Keratinocyte (primary cell): ENCODE measurements around the gene DTD2. TPM values are rescaled to one million over a fixed set of nuclear protein-coding genes. Genes with fewer than 3 reads are reported as not detected.
"Not testable (repeated sequence)": the region's sequence is repeated elsewhere in the genome, so short reads cannot be mapped to it uniquely, and the experiment has no call there.

Experiments used
- DNase-seq: peaks from one replicate; pipeline ENCODE4 v3.0.0-alpha.2; 2011; ENCODE audit warnings: low read depth, missing footprints, low spot score
- FAIRE-seq: peaks from 2 replicates; lab custom pipeline; 2011; peaks lifted over from hg19 to GRCh38; lab: Jason Lieb, UNC
- H2AFZ ChIP-seq: 2 replicates; pipeline ENCODE4 v1.6.0; 2012; ENCODE audit warnings: low read length, control low read depth, inconsistent platforms; ENCODE audit not compliant: control insufficient read depth
- H3K27ac ChIP-seq: 2 replicates; pipeline ENCODE4 v1.5.1; 2011; ENCODE audit warnings: low read length; ENCODE audit not compliant: control insufficient read depth, insufficient read depth
- H3K27me3 ChIP-seq: 3 replicates; pipeline ENCODE4 v1.6.0; 2011; ENCODE audit warnings: low read length; ENCODE audit not compliant: control insufficient read depth, insufficient read depth; ENCODE audit errors: extremely low read depth
- H3K36me3 ChIP-seq, 2 experiments: 2 replicates in 1 of 2; 3 replicates in 1 of 2; pipeline ENCODE4 v1.5.1; 2011; ENCODE audit warnings: low read length in 2 of 2, mild to moderate bottlenecking in 1 of 2; ENCODE audit not compliant: control insufficient read depth in 2 of 2, insufficient read depth in 2 of 2; ENCODE audit errors: extremely low read depth in 1 of 2
- H3K4me1 ChIP-seq: 3 replicates; pipeline ENCODE4 v1.5.1; 2011; ENCODE audit warnings: low read length; ENCODE audit not compliant: control insufficient read depth, insufficient read depth; ENCODE audit errors: extremely low read depth
- H3K4me2 ChIP-seq: 3 replicates; pipeline ENCODE4 v1.6.0; 2011; ENCODE audit warnings: low read depth, low read length; ENCODE audit not compliant: control insufficient read depth, insufficient read depth; ENCODE audit errors: extremely low read depth
- H3K4me3 ChIP-seq, 3 experiments: fragments of 200-600 bp in 1 of 3; sonication (generic) in 1 of 3; 2 replicates in 2 of 3; 3 replicates in 1 of 3; pipeline ENCODE4 v1.5.1; 2011 to 2016; ENCODE audit warnings: low read length in 3 of 3, mild to moderate bottlenecking in 3 of 3, control low read depth in 2 of 3, inconsistent platforms in 1 of 3, low read depth in 1 of 3, mixed read lengths in 1 of 3, mixed run types in 1 of 3, moderate library complexity in 1 of 3; ENCODE audit not compliant: control insufficient read depth in 2 of 3, insufficient read depth in 2 of 3; ENCODE audit errors: extremely low read depth in 1 of 3
- H3K79me2 ChIP-seq: 2 replicates; pipeline ENCODE4 v1.6.0; 2012; ENCODE audit warnings: low read length; ENCODE audit not compliant: control insufficient read depth, insufficient read depth
- H3K9ac ChIP-seq: 3 replicates; pipeline ENCODE4 v1.6.0; 2011; ENCODE audit warnings: low read length; ENCODE audit not compliant: control insufficient read depth, insufficient read depth; ENCODE audit errors: extremely low read depth
- H3K9me1 ChIP-seq: 3 replicates; pipeline ENCODE4 v1.6.0; 2011; ENCODE audit warnings: low read length; ENCODE audit not compliant: control insufficient read depth, insufficient read depth; ENCODE audit errors: extremely low read depth
- H3K9me3 ChIP-seq: 2 replicates; pipeline ENCODE4 v1.5.1; 2012; ENCODE audit warnings: low read depth, low read length; ENCODE audit not compliant: control insufficient read depth
- H4K20me1 ChIP-seq: 3 replicates; pipeline ENCODE4 v1.6.0; 2011; ENCODE audit warnings: low read length; ENCODE audit not compliant: control insufficient read depth, insufficient read depth; ENCODE audit errors: extremely low read depth
- EZH2 ChIP-seq: IDR thresholded peaks from one replicate; pipeline ENCODE4 v1.6.1; 2012; ENCODE audit warnings: inconsistent platforms, mild to moderate bottlenecking, low read length, moderate library complexity
- dilution Hi-C: fragments of 300-500 bp; cut with MboI; formaldehyde crosslinking; loops from one replicate; pipeline ENCODE4 v1.7.0; 2020; ENCODE audit warnings: low sequenced_read_pairs; ENCODE audit not compliant: extremely low pct_ligation_motif_present
- polyA plus RNA-seq, 5 experiments: library from polyadenylated mRNA; depleted of rRNA in 3 of 5; stranded (reverse) in 3 of 5; stranded (forward) in 1 of 5; unstranded in 1 of 5; fragments of >200 nt; gene quantifications; 1 replicate in 1 of 5; 2 replicates in 3 of 5; 3 replicates in 1 of 5; pipeline versions ENCODE4 v1.2.1 to v1.2.3, GENCODE V29; 2011 to 2012; ENCODE audit warnings: missing spikeins in 2 of 5, low read depth in 1 of 5, low replicate concordance in 1 of 5
- TF ChIP-seq, protein P1 (sequence below), 3 experiments: IDR thresholded peaks in 1 of 3; conservative IDR thresholded peaks in 1 of 3; optimal IDR thresholded peaks in 1 of 3; 2 replicates in 2 of 3; 3 replicates in 1 of 3; pipeline versions ENCODE3 to v1.5.1; 2011; ENCODE audit warnings: low read length in 3 of 3, mild to moderate bottlenecking in 3 of 3, moderate library complexity in 2 of 3, control low read depth in 1 of 3, inconsistent platforms in 1 of 3; ENCODE audit not compliant: insufficient read depth in 2 of 3; ENCODE audit errors: extremely low read depth in 1 of 3

The DTD2 gene
- polyA plus RNA-seq, 1 donor (not counting 4 experiments of a cell fraction or from before 2014, with no cell fraction given): 22.3 TPM

DNA sequence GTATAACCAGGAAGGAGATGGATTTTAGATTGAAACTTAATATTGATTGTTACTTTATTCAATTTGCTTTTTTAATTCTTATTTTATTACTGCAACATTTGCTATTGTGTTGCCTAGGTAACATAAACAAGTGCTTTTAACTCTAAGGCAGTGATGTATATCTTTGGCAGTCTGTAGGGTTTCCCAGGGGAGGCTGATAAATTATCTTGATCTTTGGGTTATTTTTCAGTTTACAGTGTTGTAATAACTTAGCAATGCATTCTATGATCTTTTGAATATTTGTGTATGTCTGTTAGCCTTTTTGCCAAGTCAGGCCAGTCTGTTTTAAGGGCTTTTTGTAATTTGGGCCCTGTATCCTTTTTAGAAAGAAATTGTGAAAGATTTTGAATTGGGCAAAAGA is 7.8 kb upstream of the DTD2 start:
- dilution Hi-C loops: no loop called here
- no peaks in the 10 kb centered on the region for H3K9me3 ChIP-seq
- no peaks in the 10 kb centered on the region for H3K79me2 ChIP-seq
- no peak overlapping the region for H3K9ac ChIP-seq
- FAIRE-seq (no peak), DNase-seq (no peak)
- no peaks in the 10 kb centered on the region for H4K20me1 ChIP-seq
- H3K9me1 ChIP-seq: no peaks in the 10 kb centered on the region
- no peak overlapping the region for H3K27ac ChIP-seq
- no peak for TF ChIP-seq EZH2
- TF ChIP-seq, protein P1, sequence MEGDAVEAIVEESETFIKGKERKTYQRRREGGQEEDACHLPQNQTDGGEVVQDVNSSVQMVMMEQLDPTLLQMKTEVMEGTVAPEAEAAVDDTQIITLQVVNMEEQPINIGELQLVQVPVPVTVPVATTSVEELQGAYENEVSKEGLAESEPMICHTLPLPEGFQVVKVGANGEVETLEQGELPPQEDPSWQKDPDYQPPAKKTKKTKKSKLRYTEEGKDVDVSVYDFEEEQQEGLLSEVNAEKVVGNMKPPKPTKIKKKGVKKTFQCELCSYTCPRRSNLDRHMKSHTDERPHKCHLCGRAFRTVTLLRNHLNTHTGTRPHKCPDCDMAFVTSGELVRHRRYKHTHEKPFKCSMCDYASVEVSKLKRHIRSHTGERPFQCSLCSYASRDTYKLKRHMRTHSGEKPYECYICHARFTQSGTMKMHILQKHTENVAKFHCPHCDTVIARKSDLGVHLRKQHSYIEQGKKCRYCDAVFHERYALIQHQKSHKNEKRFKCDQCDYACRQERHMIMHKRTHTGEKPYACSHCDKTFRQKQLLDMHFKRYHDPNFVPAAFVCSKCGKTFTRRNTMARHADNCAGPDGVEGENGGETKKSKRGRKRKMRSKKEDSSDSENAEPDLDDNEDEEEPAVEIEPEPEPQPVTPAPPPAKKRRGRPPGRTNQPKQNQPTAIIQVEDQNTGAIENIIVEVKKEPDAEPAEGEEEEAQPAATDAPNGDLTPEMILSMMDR (optimal IDR thresholded peaks at IDR 0.05 in 1 of 3, IDR thresholded peaks at IDR 0.05 in 1 of 3, conservative IDR thresholded peaks at IDR 0.05 in 1 of 3; ENCODE audit: extremely low read depth in 1 of 3, insufficient read depth in 2 of 3, low read length in 3 of 3): no peak
- no peaks in the 10 kb centered on the region for H3K27me3 ChIP-seq
- no peaks in the 10 kb centered on the region for H3K36me3 ChIP-seq
- H2AFZ ChIP-seq: no peak overlapping the region
- peaks cover 15% of the 10 kb centered on the region for H3K4me1 ChIP-seq
- no peak overlapping the region for H3K4me3 ChIP-seq
- no peak overlapping the region for H3K4me2 ChIP-seq

DNA sequence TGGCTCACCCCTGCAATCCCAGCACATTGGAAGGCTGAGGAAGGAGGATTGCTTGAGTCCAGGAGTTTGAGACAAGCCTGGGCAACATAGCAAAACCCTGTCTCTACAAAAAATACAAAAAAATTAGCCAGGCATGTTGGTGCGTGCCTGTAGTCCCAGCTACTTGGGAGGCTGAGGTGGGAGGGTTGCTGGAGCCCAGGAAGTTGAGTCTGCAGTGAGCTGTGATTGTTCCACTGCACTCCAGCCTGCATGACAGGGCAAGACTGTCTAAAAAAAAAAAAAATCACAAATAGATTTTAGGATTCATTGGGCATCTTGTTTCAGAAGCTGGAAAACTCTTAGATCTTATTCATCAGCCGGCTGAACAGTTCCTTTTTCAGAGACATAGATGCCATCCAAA is 5.1 kb upstream of the DTD2 start:
- H3K27me3 ChIP-seq, H2AFZ ChIP-seq, H3K9ac ChIP-seq, H3K9me3 ChIP-seq, H4K20me1 ChIP-seq, H3K36me3 ChIP-seq, H3K9me1 ChIP-seq, FAIRE-seq, H3K79me2 ChIP-seq, dilution Hi-C loops, H3K4me3 ChIP-seq: not testable (repeated sequence)
- peak; percentile 35 for DNase-seq
- Histone ChIP-seq H3K27ac (peak overlapping the region; percentile 5), H3K4me1 (peaks cover 19% of the 10 kb centered on the region), H3K4me2 (peak overlapping the region; percentile 15)

DNA sequence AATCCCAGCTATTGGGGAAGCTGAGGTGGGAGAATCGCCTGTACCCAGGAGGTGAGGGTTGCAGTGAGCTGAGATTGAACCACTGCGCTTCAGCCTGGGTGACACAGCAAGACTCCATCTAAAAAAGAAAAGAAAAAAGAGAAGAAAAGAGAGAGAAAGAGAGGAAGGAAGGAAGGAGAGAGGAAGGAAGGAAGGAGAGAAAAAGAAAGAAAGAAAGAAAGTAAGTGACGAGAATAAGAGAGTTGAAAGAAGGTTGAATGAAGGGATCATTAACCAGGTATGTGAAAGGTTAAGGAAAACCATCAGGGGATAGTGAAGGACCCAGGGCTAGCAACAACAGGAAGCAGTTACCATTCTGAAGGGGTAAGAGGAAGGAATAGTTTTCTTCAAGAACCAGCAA is 4.2 kb upstream of the DTD2 start:
- dilution Hi-C loops: no loop called here
- TF ChIP-seq, protein P1 (optimal IDR thresholded peaks at IDR 0.05 in 1 of 3, IDR thresholded peaks at IDR 0.05 in 1 of 3, conservative IDR thresholded peaks at IDR 0.05 in 1 of 3; ENCODE audit: extremely low read depth in 1 of 3, insufficient read depth in 2 of 3, low read length in 3 of 3): no peak
- no peak for TF ChIP-seq EZH2
- H3K9me1 ChIP-seq: no peaks in the 10 kb centered on the region
- FAIRE-seq: no peak
- no peaks in the 10 kb centered on the region for H3K9me3 ChIP-seq
- no peak overlapping the region for H3K9ac ChIP-seq
- DNase-seq: no peak
- H3K4me3 ChIP-seq: no peak overlapping the region
- no peaks in the 10 kb centered on the region for H3K27me3 ChIP-seq
- peak overlapping the region; percentile 63 for H2AFZ ChIP-seq
- no peaks in the 10 kb centered on the region for H4K20me1 ChIP-seq
- H3K27ac ChIP-seq: no peak overlapping the region
- H3K79me2 ChIP-seq: peaks cover 6% of the 10 kb centered on the region
- H3K4me2 ChIP-seq: peak overlapping the region; percentile 39
- H3K4me1 ChIP-seq: peaks cover 19% of the 10 kb centered on the region
- no peaks in the 10 kb centered on the region for H3K36me3 ChIP-seq
